ENCODE results near the gene NPTX1. TPM values are rescaled to one million over a fixed set of nuclear protein-coding genes. Genes with fewer than 3 reads are reported as not detected.

NPTX1 gene
- total RNA-seq, 6 donors from 2014 or later, result 0.39 to 11.5 (median 2.5) TPM

GRCh38 chr17:80439499-80439898, 36.9 kb downstream of the NPTX1 start:
- 79 to 81% methylated on average over 9 of the region's 9 CpGs for WGBS, 2 donors
- H3K4me3 ChIP-seq, result no peak overlapping the region
- no peaks in the 10 kb centered on the region for H3K4me1 ChIP-seq
- H3K27ac ChIP-seq, result no peak overlapping the region
- DNase-seq, result no peak
- no peaks in the 10 kb centered on the region for H3K27me3 ChIP-seq
- no peak for ATAC-seq (ENCODE audit: low FRiP score in 2 of 2)
- no peak for TF ChIP-seq POLR2A (IDR thresholded peaks at IDR 0.05)
- TF ChIP-seq EP300 (IDR thresholded peaks at IDR 0.05), result no peak
- TF ChIP-seq CTCF (IDR thresholded peaks at IDR 0.05), result no peak
- no peak for TF ChIP-seq POLR2AphosphoS5 (IDR thresholded peaks at IDR 0.05)
- H3K9me3 ChIP-seq, result no peaks in the 10 kb centered on the region
- H3K36me3 ChIP-seq, result no peaks in the 10 kb centered on the region

GRCh38 chr17:80438806-80439205, 37.6 kb downstream of the NPTX1 start:
- DNase-seq (no peak), ATAC-seq (ENCODE audit: low FRiP score in 2 of 2) (no peak)
- Histone ChIP-seq H3K27ac (no peak overlapping the region), H3K4me3 (no peak overlapping the region), H3K27me3 (no peaks in the 10 kb centered on the region), H3K9me3 (no peaks in the 10 kb centered on the region), H3K4me1 (no peaks in the 10 kb centered on the region), H3K36me3 (no peaks in the 10 kb centered on the region)
- TF ChIP-seq CTCF (IDR thresholded peaks at IDR 0.05), result no peak
- TF ChIP-seq POLR2AphosphoS5 (IDR thresholded peaks at IDR 0.05), result no peak
- no peak for TF ChIP-seq POLR2A (IDR thresholded peaks at IDR 0.05)
- TF ChIP-seq EP300 (IDR thresholded peaks at IDR 0.05), result no peak
- 93 to 96% methylated on average over 3 to 4 of the region's 5 CpGs for WGBS, 2 donors

GRCh38 chr17:80437532-80437931, 38.9 kb downstream of the NPTX1 start:
- Histone ChIP-seq H3K27me3 (no peaks in the 10 kb centered on the region), H3K9me3 (no peaks in the 10 kb centered on the region), H3K27ac (no peak overlapping the region), H3K4me3 (no peak overlapping the region), H3K36me3 (no peaks in the 10 kb centered on the region), H3K4me1 (no peaks in the 10 kb centered on the region)
- ATAC-seq (ENCODE audit: low FRiP score in 2 of 2) (peak in 1 of 2 donors; percentile 39), DNase-seq (no peak)
- TF ChIP-seq POLR2A (IDR thresholded peaks at IDR 0.05) (no peak), POLR2AphosphoS5 (IDR thresholded peaks at IDR 0.05) (no peak), EP300 (IDR thresholded peaks at IDR 0.05) (no peak), CTCF (IDR thresholded peaks at IDR 0.05) (no peak)
- 59 to 61% methylated on average over 10 of the region's 10 CpGs for WGBS, 2 donors

- no peak for ATAC-seq (ENCODE audit: low FRiP score in 2 of 2)
- no peaks in the 10 kb centered on the region for H3K4me1 ChIP-seq
- WGBS, 2 donors, result 83 to 86% methylated on average over 12 of the region's 12 CpGs
- H3K27ac ChIP-seq, result no peak overlapping the region
- no peak for DNase-seq
- no peak overlapping the region for H3K4me3 ChIP-seq
- H3K27me3 ChIP-seq, result no peaks in the 10 kb centered on the region
- peaks cover 0 to 14% (median 8%) of the 10 kb centered on the region in 4 donors for H3K36me3 ChIP-seq
- no peaks in the 10 kb centered on the region for H3K9me3 ChIP-seq
- TF ChIP-seq POLR2AphosphoS5 (IDR thresholded peaks at IDR 0.05), result no peak
- no peak for TF ChIP-seq EP300 (IDR thresholded peaks at IDR 0.05)
- no peak for TF ChIP-seq CTCF (IDR thresholded peaks at IDR 0.05)
- TF ChIP-seq POLR2A (IDR thresholded peaks at IDR 0.05), result no peak
These were observed 42.3 kb downstream of the NPTX1 start for GRCh38 chr17:80433916-80434666.
